SK-N-MC (cell line): ENCODE measurements around the gene MAPT.

ENCODE experiments used
- EZH2 ChIP-seq: fragments of 200-600 bp; sonication (generic); IDR thresholded peaks from one replicate; pipeline ENCODE4 v1.6.1; 2017; ENCODE audit warnings: antibody characterized with exemption
- POLR2AphosphoS5 ChIP-seq: IDR thresholded peaks from 2 replicates; pipeline ENCODE4 v1.6.1; 2012; ENCODE audit warnings: mild to moderate bottlenecking, low read depth, low read length, borderline replicate concordance

- no peak for TF ChIP-seq POLR2AphosphoS5
- no peak for TF ChIP-seq EZH2
Measured at GRCh38 chr17:45876539-45876938, 17.8 kb upstream of the MAPT start.
